ENCODE data around the gene THG1L.

The THG1L gene

GRCh38 chr5:157729858-157730257 is 1.4 kb upstream of the THG1L start:
- no peak for DNase-seq

- DNase-seq = no peak
These were observed 334 bp upstream of the THG1L start for GRCh38 chr5:157730900-157731271.

- DNase-seq = no peak
These were observed 902 bp downstream of the THG1L start for GRCh38 chr5:157732130-157732514.

- no peak for DNase-seq
These were observed 1.5 kb downstream of the THG1L start for GRCh38 chr5:157732596-157733262.

GRCh38 chr5:157734436-157734835 is 3.2 kb downstream of the THG1L start:
- DNase-seq = no peak

- no peak for DNase-seq
These were observed 4.8 kb downstream of the THG1L start for GRCh38 chr5:157735991-157736390.

GRCh38 chr5:157739388-157740228 is 8.4 kb downstream of the THG1L start:
- DNase-seq = no peak

- DNase-seq = no peak
These were observed 9.0 kb downstream of the THG1L start for GRCh38 chr5:157740229-157740610.

GRCh38 chr5:157741131-157741530 is 9.9 kb downstream of the THG1L start:
- DNase-seq = no peak

- DNase-seq = peak; percentile 75
These were observed 12.2 kb downstream of the THG1L start, which contains the start of gene LSM11 for GRCh38 chr5:157743163-157744050. TSS of gene LSM11 (plus strand) at chr5:157743712. CDS start at chr5:157743751, 39 bp downstream.

- no peak for DNase-seq
These were observed 13.1 kb downstream of the THG1L start for GRCh38 chr5:157744051-157745011.

GRCh38 chr5:157745041-157745456 is 13.8 kb downstream of the THG1L start:
- DNase-seq = no peak

GRCh38 chr5:157747173-157747740 is 16.0 kb downstream of the THG1L start:
- peak; percentile 15 for DNase-seq

GRCh38 chr5:157747766-157748700 is 16.8 kb downstream of the THG1L start:
- DNase-seq = peak; percentile 29

GRCh38 chr5:157748760-157749461 is 17.7 kb downstream of the THG1L start:
- DNase-seq = peak; percentile 88

- no peak for DNase-seq
These were observed 18.2 kb downstream of the THG1L start for GRCh38 chr5:157749462-157749799.

GRCh38 chr5:157750320-157750719 is 19.1 kb downstream of the THG1L start:
- DNase-seq = peak; percentile 44

GRCh38 chr5:157756122-157756521 is 24.9 kb downstream of the THG1L start:
- DNase-seq = no peak

GRCh38 chr5:157758706-157759105 is 27.5 kb downstream of the THG1L start:
- no peak for DNase-seq

Data from fibroblast of upper back skin (primary cell).